GM12873 (cell line): ENCODE data around the gene EEF1G.

Experiments
- CTCF ChIP-seq: IDR thresholded peaks from 2 replicates; pipeline ENCODE4 v1.5.1; 2012; ENCODE audit warnings: low read depth, mild to moderate bottlenecking, moderate library complexity, low read length, control low read depth; ENCODE audit not compliant: insufficient read depth; ENCODE audit errors: missing control alignments

EEF1G gene

GRCh38 chr11:62578541-62578940 is 4.8 kb upstream of the EEF1G start:
- TF ChIP-seq CTCF, result no peak

- no peak for TF ChIP-seq CTCF
Observed at GRCh38 chr11:62577046-62577714, 3.5 kb upstream of the EEF1G start.

GRCh38 chr11:62575837-62576236 is 2.1 kb upstream of the EEF1G start:
- no peak for TF ChIP-seq CTCF

GRCh38 chr11:62575156-62575555 is 1.5 kb upstream of the EEF1G start:
- TF ChIP-seq CTCF, result no peak

- no peak for TF ChIP-seq CTCF
Observed at GRCh38 chr11:62574363-62575071, 826 bp upstream of the EEF1G start.

GRCh38 chr11:62573006-62573591 is 592 bp downstream of the EEF1G start:
- TF ChIP-seq CTCF, result no peak

GRCh38 chr11:62572431-62572830 is 1.3 kb downstream of the EEF1G start:
- no peak for TF ChIP-seq CTCF
